Measurements from ENCODE around the gene CIAO2A.

CIAO2A gene

GRCh38 chr15:64044300-64045100 lies 49.1 kb downstream of the CIAO2A start:
- Histone ChIP-seq H3K4me3 (ENCODE audit: low read depth, low read length) (no peak overlapping the region), H3K27me3 (ENCODE audit: insufficient read depth, low read depth, severe bottlenecking) (no peaks in the 10 kb centered on the region), H3K9me3 (ENCODE audit: severe bottlenecking) (no peaks in the 10 kb centered on the region), H3K27ac (no peak overlapping the region), H3K36me3 (no peaks in the 10 kb centered on the region)
- no peak for DNase-seq
- no peak for TF ChIP-seq CTCF (IDR thresholded peaks at IDR 0.05; ENCODE audit: low read depth, low read length)

GRCh38 chr15:64038878-64039610 lies 54.6 kb downstream of the CIAO2A start:
- no peak for DNase-seq
- no peak overlapping the region for H3K4me3 ChIP-seq (ENCODE audit: low read depth, low read length)
- no peak for TF ChIP-seq CTCF (IDR thresholded peaks at IDR 0.05; ENCODE audit: low read depth, low read length)
- no peaks in the 10 kb centered on the region; the same call in 1 of the 2 replicates for H3K36me3 ChIP-seq
- H3K27ac ChIP-seq: no peak overlapping the region
- H3K27me3 ChIP-seq (ENCODE audit: insufficient read depth, low read depth, severe bottlenecking): no peaks in the 10 kb centered on the region
- no peaks in the 10 kb centered on the region for H3K9me3 ChIP-seq (ENCODE audit: severe bottlenecking)

GRCh38 chr15:64037966-64038365 lies 55.7 kb downstream of the CIAO2A start:
- no peaks in the 10 kb centered on the region for H3K9me3 ChIP-seq (ENCODE audit: severe bottlenecking)
- no peak for DNase-seq
- TF ChIP-seq CTCF (IDR thresholded peaks at IDR 0.05; ENCODE audit: low read depth, low read length): no peak
- H3K36me3 ChIP-seq: no peaks in the 10 kb centered on the region; the same call in 1 of the 2 replicates
- H3K4me3 ChIP-seq (ENCODE audit: low read depth, low read length): no peak overlapping the region
- no peaks in the 10 kb centered on the region for H3K27me3 ChIP-seq (ENCODE audit: insufficient read depth, low read depth, severe bottlenecking)
- no peak overlapping the region for H3K27ac ChIP-seq

GRCh38 chr15:64037116-64037515 lies 56.5 kb downstream of the CIAO2A start:
- Histone ChIP-seq H3K36me3 (no peaks in the 10 kb centered on the region; the same call in 1 of the 2 replicates), H3K27ac (no peak overlapping the region), H3K27me3 (ENCODE audit: insufficient read depth, low read depth, severe bottlenecking) (no peaks in the 10 kb centered on the region), H3K4me3 (ENCODE audit: low read depth, low read length) (no peak overlapping the region), H3K9me3 (ENCODE audit: severe bottlenecking) (no peaks in the 10 kb centered on the region)
- TF ChIP-seq CTCF (IDR thresholded peaks at IDR 0.05; ENCODE audit: low read depth, low read length): no peak
- DNase-seq: no peak

- no peak for TF ChIP-seq CTCF (IDR thresholded peaks at IDR 0.05; ENCODE audit: low read depth, low read length)
- Histone ChIP-seq H3K9me3 (ENCODE audit: severe bottlenecking) (no peaks in the 10 kb centered on the region), H3K27ac (no peak overlapping the region), H3K27me3 (ENCODE audit: insufficient read depth, low read depth, severe bottlenecking) (no peaks in the 10 kb centered on the region), H3K4me3 (ENCODE audit: low read depth, low read length) (no peak overlapping the region), H3K36me3 (no peaks in the 10 kb centered on the region; the same call in 1 of the 2 replicates)
- no peak for DNase-seq
These were observed 58.1 kb downstream of the CIAO2A start for GRCh38 chr15:64035525-64035924.

All from WERI-Rb-1 (cell line).